A549 treated with DMSO at 1 μM for 4 hours (cell line): ENCODE data around the gene GPX8. TPM values are rescaled to one million over a fixed set of nuclear protein-coding genes. Genes with fewer than 3 reads are reported as not detected.

Experiments used
- total RNA-seq: library from RNA; stranded (reverse); fragments of 200-300 nt; extraction: Qiagen RNA extraction; gene quantifications from 5 replicates; pipeline ENCODE4 v1.2.3, GENCODE V29; 2022; ENCODE audit warnings: low read depth

GPX8 gene, protein sequence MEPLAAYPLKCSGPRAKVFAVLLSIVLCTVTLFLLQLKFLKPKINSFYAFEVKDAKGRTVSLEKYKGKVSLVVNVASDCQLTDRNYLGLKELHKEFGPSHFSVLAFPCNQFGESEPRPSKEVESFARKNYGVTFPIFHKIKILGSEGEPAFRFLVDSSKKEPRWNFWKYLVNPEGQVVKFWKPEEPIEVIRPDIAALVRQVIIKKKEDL
- 37.5 to 49.4 TPM (median 44.5 TPM) in 5 replicates for total RNA-seq

GRCh38 chr5:55159763-55160492, at the start of gene GPX8:
Gene GPX8, plus strand, starts transcription at chr5:55160171. Its CDS starts 22 bp downstream, at chr5:55160193.

GRCh38 chr5:55172937-55173686, 13.1 kb downstream of the GPX8 start, which contains the start of gene CDC20B:
Gene CDC20B, minus strand, starts transcription at chr5:55173177. Its CDS starts 177 bp downstream, at chr5:55173000.

Other genes starting within 250 kb of the GPX8 start
- not detected in 5 replicates for gene ESM1, start 174.6 kb upstream of the GPX8 start, total RNA-seq
- gene GZMK, start 135.9 kb upstream of the GPX8 start, total RNA-seq: not detected in 5 replicates
- gene GZMA, start 57.5 kb upstream of the GPX8 start, total RNA-seq: not detected in 5 replicates
- 0.07 to 0.14 TPM (median 0.09 TPM) in 3 of 5 replicates, not detected in the others for gene CDC20B, start 13.0 kb downstream of the GPX8 start, total RNA-seq
- 1.7 to 3.2 TPM (median 2.3 TPM) in 5 replicates for gene MCIDAS, start 67.1 kb downstream of the GPX8 start, total RNA-seq
- gene CCNO, start 73.4 kb downstream of the GPX8 start, total RNA-seq: 7.1 to 8.7 TPM (median 8.6 TPM) in 5 replicates
- gene DHX29, start 147.5 kb downstream of the GPX8 start, total RNA-seq: 21.5 to 28.4 TPM (median 25.8 TPM) in 5 replicates
- gene MTREX, start 147.8 kb downstream of the GPX8 start, total RNA-seq: 35.5 to 50.1 TPM (median 44.0 TPM) in 5 replicates